HG03060 (cell line): ENCODE data around the gene FNDC7.
"Not testable (repeated sequence)": the region's sequence is repeated elsewhere in the genome, so short reads cannot be mapped to it uniquely, and the experiment has no call there.

Experiments
- ATAC-seq: cut with Tn5 transposase; IDR thresholded peaks from one replicate; pipeline ENCODE4 v1.9.1; 2021; ENCODE audit warnings: low read depth, moderate number of reproducible peaks; ENCODE audit not compliant: unreplicated experiment

Gene FNDC7

DNA sequence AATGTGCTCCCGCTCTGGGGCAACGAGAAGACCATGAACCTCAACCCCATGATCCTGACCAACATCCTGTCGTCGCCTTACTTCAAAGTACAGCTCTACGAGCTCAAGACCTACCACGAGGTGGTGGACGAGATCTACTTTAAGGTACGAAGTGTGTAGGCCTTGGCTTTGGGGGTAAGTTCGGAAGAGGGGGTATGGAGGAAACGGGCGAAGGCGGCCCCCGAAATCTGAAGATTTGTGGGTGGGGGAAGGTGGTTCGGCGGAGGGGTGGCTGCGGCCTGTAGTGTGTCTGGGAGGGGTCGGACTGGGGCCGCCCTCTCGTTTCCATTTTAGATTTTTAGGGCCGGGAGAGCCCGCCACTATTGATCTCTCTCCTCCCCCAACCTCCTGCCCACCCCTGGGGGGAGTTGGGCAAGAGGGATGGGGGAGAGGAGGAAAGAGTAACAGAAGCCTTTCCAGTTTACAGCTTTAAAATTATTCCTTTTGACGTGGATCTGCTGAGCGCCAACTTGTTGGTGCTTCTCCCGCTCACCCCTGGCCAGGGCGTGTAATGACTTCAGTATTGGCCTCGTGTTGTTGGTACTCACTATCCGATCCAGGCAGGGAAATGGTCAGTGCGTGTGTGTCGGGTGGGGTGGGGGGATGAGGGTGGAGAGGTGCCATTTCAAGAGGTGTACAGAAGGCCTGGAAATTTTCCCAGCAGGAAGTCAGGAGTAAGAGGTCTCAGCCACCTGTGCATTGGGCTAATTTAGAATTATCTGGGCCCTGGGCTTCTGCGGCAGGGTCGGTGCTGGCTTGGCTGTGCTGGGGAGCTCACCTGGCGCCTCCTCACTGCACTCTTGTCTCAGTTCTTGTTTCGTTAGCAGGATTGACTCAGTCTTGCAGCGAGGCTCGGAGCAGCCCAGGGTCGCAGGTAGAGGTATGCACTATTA is 19.7 kb upstream of the FNDC7 start:
- peak; percentile 39 for ATAC-seq

DNA sequence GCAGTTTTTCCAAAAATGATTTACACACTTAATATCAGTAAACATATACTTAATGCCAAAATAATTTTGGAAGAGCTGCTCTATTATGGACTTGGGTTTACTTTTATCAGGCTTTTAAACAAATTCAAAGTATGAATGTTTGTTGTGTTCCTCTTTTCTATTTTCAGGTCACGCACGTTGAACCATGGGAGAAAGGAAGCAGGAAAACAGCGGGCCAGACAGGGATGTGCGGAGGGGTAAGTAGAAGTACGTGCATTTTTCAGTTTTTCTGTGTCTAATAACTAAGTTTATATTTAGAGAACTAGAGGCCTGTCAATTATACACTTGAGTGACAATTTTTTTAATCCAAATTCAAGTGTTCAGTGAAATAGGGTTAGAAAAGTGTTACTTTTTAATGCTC is 17.2 kb upstream of the FNDC7 start:
- no peak for ATAC-seq

DNA sequence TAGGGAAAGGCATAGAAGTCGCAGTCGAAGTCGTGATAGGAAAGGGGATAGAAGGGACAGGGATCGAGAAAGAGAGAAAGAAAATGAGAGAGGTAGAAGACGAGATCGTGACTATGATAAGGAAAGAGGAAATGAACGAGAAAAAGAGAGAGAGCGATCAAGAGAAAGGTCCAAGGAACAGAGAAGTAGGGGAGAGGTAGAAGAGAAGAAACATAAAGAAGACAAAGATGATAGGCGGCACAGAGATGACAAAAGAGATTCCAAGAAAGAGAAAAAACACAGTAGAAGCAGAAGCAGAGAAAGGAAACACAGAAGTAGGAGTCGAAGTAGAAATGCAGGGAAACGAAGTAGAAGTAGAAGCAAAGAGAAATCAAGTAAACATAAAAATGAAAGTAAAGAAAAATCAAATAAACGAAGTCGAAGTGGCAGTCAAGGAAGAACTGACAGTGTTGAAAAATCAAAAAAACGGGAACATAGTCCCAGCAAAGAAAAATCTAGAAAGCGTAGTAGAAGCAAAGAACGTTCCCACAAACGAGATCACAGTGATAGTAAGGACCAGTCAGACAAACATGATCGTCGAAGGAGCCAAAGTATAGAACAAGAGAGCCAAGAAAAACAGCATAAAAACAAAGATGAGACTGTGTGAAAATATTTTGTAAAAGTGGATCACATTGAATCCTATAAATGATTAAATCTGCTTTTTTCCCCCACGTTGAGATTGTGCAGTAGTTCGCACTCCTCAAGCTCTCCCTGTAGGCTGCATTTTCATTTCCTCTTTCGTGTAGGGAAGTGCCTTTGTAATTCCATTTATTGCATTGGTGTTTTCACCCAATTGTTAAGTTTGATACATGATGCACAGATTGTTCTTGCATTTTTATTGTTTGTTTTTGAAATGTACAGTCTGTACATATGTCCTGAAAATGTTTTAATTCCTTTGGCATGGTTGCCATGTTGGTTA is 13.1 kb upstream of the FNDC7 start:
- no peak for ATAC-seq

DNA sequence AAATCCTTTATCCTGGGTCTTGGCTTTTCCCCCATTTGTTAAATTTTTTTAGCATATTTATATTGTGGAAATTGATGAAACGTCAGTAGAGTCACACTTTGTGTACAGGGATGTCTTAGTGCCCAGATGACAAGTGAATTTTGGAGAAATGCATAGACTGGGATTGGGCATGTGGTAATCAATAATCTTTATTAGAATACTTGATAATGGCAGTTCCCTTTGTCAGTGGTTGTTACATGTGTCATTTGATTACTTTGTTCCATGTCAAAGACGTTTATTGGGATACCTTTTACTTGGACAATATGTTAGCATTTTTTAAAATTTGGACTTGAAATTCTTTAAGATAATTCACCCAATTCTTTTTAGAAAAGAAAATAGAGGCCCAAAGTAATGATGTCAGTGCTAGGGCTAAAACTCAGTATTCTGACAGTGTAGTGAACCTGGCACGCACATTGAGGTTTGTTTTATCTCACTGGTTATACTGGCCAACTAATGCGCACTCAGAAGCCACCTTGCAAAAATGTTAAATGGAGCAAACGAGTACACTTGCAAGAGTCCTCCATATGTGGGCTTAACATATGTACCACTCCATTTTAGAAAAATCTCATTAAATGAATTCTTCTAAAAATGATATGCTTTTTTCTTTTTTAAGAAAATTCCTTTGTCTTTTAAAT is 11.4 kb upstream of the FNDC7 start:
- no peak for ATAC-seq

DNA sequence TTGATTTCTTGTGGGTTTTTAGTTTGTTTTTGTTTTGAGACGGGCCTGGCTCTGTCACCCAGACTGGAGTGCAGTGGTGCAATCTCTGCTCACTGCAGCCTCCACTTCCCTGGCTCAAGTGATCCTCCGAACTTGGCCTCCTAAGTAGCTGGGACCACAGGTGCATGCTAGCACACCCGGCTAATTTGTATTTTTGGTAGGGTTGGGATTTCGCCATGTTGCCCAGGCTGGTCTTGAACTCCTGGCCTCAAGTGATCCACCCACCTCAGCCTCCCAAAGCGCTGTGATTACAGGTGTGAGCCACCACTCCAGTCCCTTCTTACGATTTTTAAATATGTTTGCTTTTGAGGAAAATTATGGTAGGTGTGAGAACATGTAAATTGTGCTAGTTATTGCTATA is 10.6 kb upstream of the FNDC7 start:
- ATAC-seq = not testable (repeated sequence)

DNA sequence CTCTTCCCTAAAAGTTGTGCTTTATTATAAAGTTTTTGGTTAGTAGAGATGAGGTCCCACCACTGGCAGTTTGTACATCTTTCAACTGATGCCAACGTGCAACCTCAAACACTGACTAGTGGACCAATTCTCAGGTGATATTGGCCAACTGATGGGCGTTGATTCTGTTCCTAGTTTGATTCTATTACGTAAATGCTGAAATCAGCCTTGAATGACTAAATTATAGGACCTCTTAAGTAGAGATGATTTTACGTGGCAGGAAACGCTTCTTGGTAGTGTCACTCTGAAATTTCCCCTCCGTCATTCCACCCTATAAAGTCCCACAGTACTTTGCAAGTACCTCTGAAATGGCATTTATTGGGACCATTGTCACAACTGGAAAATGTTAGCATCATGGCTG is 8.8 kb upstream of the FNDC7 start:
- no peak for ATAC-seq

DNA sequence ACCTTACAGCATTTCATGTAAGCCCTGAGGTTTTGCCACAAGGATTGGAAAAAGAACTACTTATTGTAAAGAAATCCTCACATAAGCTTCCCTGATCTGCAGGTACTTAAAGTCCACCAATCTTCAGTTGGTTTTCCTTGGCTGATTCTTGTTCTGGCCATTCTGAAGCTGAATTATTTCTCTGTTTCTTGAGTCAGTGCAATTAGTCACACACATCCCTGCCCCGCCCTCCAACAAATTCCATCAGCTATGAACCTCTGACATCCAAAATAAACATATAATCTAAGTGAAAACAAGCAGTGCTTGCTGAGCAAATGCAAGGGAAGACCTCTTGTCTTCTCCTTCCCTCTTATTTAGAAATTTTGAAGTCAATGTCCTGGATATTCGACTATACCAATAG is 8.2 kb upstream of the FNDC7 start:
- ATAC-seq = no peak

DNA sequence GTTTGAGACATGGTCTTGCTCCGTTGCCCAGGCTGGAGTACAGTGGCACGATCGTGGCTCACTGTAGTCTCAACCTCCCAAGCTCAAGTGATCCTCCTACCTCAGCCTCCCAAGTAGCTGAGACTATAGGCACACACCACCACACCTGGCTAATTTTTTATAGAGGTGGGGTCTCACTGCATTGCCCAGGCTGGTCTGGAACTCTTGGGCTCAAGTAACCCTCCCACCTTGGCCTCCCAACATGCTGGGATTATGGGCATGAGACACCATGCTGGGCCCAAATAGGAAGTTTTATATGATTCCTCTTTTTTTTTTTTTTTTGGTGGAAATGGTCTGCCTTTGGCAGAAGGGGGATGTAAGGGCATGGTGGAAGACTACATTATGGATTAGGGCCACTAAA is 6.1 kb upstream of the FNDC7 start:
- ATAC-seq = no peak

DNA sequence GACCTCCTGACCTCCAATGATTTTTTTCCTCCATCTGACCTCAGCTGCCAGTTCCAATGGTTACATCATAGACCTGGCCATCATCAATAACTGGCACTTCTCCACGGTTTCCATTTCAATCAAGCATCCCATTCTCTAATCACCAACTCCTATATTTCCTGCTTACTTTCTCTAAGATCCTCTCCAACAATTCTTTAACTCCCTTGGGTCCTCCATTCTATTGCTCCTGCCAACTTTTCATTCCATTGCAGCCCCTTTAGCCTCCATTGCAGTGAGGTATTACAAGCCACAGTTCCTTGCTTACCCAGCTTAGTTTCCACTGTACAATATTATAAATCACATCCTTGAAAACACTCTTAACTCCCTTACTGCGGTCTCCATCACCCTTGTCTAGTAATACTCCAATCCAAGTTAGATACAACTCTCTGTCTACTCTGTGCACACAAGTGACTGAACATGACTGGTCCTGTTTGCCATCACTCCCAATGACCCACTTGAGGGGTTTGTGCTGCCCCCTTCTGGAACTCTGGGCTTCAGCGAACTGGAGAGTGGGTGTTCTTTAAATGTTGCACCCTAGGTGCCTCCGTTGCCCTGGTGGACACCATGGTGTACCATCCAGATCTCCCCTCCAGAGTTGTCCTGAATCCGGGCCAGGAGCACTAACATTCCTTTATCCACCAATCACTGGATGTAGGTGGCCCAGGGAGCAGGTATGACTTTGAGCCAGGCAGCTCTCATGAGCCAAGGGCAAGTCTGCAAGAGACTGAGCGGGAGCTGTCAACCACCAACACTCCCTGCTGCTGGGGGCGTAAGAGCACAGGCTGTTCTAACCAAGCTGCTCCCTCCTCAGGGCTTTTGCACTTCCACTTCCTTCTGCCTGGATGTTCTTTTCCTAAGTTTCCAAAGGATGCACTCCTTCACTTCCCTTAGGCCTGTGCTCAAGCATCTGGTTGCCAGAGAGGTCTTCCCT is 3.7 kb upstream of the FNDC7 start:
- no peak for ATAC-seq

DNA sequence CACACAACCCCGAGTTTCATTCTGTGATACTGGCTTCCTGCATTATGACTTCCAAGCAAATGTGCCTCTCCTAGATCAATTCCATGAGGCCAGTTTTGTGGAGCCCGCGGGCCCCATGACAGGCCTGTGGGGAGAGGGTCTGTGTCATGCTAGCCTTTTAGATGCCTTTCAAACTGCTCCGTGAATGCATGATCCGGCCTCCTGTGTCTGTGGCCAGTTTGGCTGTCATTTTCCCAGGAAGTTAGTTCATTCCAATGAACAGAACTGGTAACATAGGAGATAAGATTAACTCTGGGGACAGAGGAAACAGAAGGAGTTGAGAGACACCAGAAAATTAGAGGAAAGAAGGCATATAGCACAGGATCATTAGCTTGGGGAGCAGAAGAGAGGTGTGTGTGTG is 3.2 kb downstream of the FNDC7 start:
- no peak for ATAC-seq

DNA sequence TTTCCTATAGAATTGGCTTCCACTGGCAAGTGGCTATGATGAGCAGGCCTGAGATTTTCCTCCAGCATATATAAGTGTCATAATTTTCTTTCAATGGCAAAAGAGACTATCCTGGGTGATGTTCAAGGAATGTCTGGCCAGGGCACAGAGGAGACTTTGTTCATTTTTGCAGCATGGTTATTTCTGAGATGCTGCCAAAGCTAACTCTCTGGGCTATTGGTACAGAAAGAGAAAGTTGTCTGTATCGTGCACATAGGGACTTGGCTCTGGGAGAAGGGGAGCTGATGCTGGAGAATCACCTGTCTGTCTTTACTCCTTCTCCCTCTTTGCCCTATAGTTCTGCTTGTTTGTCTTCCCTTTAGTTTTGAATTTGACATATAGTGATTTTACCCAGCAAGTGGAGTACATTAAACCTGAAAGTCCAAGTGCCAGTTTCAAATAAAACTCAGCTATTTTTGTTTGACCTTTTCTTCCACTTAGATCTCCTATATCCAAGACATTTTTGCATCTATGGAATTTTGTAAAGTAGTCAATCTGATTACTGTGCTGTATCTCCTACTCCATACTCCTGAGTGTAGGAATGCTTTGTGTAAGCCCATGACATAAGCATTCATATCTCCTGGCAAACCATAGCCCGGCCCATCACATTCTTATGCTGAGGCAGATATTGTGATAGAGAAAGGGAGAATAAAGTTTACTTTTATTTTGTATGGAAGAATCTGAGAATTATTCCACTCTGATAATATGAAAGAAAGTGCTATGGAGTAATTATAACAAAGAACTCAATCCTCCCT is 3.9 kb downstream of the FNDC7 start:
- ATAC-seq = no peak

DNA sequence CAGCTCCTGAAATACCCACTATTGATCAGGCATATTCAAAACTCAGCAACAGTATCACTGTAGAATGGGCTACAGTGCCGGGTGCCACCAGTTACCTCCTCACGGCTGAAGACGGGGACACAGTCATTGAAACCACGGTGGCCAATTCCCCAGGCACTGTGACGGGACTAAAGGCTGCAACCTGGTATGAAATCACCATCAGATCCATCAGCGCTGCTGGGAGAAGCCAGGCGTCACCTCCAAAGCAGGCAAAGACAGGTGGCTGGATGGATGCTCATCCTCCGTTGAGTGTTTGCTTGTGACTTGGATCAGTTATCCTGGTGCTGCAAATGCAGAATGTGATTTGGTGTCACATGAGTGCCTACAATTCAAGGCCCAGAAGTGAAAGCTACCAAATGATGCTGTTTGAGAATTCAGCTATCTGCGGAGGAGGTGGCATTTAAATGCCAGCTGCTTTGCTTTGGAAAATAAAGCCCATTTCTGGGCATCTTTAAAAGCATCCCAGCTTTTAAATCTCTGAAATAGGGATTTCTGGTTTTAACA is 5.1 kb downstream of the FNDC7 start:
- no peak for ATAC-seq

DNA sequence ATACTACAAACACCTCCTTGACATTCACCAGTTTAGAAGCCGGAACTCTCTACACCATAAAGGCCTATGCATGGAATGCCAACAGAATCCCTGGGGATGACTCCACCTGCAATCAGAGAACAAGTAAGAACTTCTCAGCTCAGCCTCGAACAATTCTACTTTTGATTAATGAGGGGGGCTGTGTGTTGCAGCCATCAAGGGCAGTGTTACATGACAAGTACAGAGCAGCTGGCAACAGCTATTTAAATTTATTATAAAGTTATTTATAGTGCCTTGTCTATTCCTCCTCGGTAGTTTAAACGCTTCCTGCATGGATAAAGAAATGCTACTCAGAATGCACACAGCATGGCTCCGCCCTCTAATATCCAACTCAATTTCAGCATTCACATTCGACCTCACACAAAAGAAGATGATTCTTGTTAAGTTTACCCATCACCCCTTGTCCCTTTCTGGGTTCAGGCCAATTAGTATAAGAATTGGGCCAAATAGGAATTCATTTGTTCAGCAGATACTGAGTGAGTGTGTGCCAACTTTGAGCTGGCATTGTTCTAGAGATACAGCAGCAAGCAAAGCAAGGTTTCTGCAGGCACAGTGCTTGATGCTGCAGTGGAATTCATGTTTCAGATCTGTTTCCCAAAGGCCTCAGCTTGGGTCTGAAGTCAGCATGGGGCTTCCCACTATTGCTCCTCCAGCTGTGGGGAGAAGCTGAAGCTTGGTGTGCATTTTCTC is 6.4 kb downstream of the FNDC7 start:
- no peak for ATAC-seq

DNA sequence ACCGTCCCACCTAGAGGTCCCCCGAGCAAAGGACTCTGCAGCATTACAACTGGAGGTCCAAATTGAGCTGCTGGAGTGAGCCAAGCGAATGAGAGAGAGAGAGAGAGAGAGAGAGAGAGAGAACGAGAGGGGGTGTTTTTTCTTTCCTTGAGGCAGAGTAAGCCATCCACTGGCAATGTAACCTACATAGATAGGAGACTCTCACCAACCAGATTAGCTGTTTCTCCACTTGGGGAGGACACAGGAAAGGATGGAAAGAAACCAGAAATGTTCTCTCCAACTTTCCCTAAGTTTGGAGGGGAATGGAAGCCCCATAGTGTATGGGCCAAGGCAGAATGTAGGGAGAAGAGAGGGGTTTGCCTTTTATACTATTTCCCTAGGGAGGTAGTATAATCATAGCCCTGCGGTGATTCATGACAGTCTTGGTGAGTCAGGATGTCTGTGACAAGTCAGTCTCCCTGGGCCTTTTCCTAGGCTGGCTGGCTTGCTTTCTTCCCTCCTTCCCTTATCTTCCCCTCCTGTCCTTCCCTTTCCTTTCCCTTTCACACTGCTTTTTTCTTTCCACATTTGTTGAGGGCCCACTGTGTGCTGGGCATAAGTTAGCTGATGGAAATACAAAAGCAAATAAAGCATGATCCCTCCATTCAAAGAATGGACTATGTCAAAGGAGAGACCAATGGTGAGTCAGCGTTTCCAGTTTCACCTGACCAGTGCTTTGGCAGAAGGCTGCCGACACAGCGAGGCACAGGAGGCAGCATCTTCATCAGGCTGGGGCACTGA is 7.1 kb downstream of the FNDC7 start:
- ATAC-seq = no peak

DNA sequence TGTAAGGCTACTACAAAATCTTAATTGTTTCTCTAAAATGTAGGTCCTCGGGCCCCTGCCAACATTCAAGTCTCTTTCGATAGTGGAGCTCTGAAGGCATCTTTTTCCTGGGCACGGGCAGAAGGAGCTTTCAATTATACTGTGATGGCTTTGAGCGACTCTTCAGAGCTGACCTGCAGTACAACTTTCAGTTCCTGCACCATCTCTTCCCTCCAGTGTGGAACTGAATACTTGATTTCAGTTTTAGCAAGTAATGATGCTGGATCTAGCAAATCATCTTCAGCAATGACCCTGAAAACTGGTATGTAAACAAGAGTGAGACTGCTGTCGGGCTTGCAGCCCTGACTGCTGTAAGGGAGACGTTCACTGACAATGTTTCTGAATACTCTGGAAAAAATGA is 9.6 kb downstream of the FNDC7 start:
- ATAC-seq = no peak

DNA sequence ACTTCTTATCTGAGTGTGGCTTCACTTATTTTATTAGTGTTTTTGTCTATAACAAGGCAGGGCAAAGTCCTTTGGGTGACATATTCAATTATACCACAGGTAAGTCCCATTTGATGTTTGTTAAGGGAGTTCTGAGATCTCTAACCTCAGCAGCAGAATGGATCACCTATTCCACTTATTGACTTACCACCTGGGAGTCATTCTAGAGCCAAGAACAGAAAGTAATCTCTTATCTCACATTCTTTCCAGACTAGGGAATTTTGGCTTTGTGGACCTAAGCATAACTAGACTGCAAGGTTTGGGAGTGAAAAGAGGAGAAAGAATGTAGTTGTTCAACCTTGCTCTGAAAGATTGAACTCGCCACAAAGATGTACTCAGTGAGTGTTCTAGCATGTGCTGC is 13.2 kb downstream of the FNDC7 start:
- ATAC-seq = no peak

DNA sequence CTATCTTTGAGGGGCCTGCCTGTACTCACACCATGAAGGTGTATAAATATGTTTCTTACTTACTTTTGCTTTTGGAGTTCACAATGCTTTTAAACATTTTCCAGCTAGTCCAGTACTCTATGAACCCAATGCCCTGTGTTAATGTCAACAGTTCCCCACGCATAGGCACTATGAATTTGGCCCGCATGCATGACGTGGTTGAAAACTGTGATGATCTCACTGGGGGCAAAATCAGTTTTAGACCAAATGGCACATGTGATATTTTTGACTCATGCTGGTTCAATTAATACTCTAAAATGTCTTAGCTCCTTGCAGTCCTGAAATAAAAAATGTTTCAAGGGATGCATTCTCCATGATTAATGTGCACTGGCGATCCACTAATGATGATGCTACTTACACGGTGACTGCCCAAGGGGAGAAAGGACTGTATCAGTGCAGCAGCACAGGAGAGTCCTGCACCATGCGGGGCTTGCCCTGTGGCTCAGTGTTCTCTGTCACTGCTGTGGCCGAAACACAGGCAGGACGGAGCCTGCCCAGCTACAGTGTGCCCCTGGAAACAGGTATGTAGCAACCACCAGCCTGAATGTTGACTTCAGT is 15.7 kb downstream of the FNDC7 start:
- ATAC-seq = no peak
